Measurements from ENCODE around the gene RSU1.
"Not testable (repeated sequence)": the region's sequence is repeated elsewhere in the genome, so short reads cannot be mapped to it uniquely, and the experiment has no call there.

DNA sequence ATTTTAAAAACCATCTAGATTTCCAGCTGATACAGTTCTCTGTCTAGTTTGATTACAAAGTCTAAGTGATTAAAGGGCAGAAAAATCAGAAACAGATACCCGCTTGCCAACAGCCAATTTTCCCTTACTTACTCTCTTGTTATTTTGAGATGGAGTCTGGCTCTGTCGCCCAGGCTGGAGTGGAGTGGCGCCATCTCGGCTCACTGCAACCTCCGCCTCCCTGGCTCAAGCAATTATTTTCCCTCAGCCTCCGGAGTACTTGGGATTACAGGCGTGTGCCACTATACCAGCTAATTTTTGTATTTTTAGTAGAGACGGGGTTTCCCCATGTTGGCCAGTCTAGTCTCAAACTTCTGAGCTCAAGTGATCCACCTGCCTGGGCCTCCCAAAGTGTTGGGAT lies 10.2 kb upstream of the RSU1 start:
- not testable (repeated sequence) for TF ChIP-seq POLR2A, POLR2AphosphoS5 (IDR thresholded peaks at IDR 0.05)
- TF ChIP-seq, protein P1, sequence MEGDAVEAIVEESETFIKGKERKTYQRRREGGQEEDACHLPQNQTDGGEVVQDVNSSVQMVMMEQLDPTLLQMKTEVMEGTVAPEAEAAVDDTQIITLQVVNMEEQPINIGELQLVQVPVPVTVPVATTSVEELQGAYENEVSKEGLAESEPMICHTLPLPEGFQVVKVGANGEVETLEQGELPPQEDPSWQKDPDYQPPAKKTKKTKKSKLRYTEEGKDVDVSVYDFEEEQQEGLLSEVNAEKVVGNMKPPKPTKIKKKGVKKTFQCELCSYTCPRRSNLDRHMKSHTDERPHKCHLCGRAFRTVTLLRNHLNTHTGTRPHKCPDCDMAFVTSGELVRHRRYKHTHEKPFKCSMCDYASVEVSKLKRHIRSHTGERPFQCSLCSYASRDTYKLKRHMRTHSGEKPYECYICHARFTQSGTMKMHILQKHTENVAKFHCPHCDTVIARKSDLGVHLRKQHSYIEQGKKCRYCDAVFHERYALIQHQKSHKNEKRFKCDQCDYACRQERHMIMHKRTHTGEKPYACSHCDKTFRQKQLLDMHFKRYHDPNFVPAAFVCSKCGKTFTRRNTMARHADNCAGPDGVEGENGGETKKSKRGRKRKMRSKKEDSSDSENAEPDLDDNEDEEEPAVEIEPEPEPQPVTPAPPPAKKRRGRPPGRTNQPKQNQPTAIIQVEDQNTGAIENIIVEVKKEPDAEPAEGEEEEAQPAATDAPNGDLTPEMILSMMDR (IDR thresholded peaks at IDR 0.05) = not testable (repeated sequence)

Measured in sigmoid colon (tissue), 4 donors.